HepG2 (cell line): ENCODE measurements around the gene ARID1A. TPM values are rescaled to one million over a fixed set of nuclear protein-coding genes. Genes with fewer than 3 reads are reported as not detected.

ENCODE experiments used
- ARID2 ChIP-seq: sonication (generic); formaldehyde crosslinking; IDR thresholded peaks from 2 replicates; pipeline ENCODE4 v1.8.1; 2022; ENCODE audit warnings: mild to moderate bottlenecking, missing genetic modification reagents, borderline replicate concordance
- BORCS8-MEF2B ChIP-seq: sonication (generic); formaldehyde crosslinking; IDR thresholded peaks from 2 replicates; pipeline ENCODE4 v1.8.0; 2022; ENCODE audit warnings: mild to moderate bottlenecking, missing genetic modification reagents
- CC2D1A ChIP-seq: sonication (generic); formaldehyde crosslinking; IDR thresholded peaks from 2 replicates; pipeline ENCODE4 v1.8.1; 2023; ENCODE audit warnings: mild to moderate bottlenecking, missing genetic modification reagents
- CREBL2 ChIP-seq: sonication (generic); formaldehyde crosslinking; IDR thresholded peaks from 2 replicates; pipeline ENCODE4 v1.8.1; 2023; ENCODE audit warnings: missing genetic modification reagents, mild to moderate bottlenecking, borderline replicate concordance
- DMTF1 ChIP-seq: sonication (generic); formaldehyde crosslinking; IDR thresholded peaks from 2 replicates; pipeline ENCODE4 v1.4.0; 2020; ENCODE audit warnings: mild to moderate bottlenecking, missing genetic modification reagents
- ETV6 ChIP-seq: sonication (generic); formaldehyde crosslinking; conservative IDR thresholded peaks from 2 replicates; pipeline ENCODE4 v1.4.0; 2020; ENCODE audit warnings: missing genetic modification reagents
- KDM2A ChIP-seq: sonication (generic); formaldehyde crosslinking; IDR thresholded peaks from 2 replicates; pipeline ENCODE4 v1.4.0; 2020; ENCODE audit warnings: low read depth, missing genetic modification reagents, borderline replicate concordance
- KLF11 ChIP-seq: IDR thresholded peaks from 2 replicates; pipeline ENCODE4 v1.6.1; 2016; ENCODE audit warnings: missing compliant biosample characterization
- KLF15 ChIP-seq: sonication (generic); formaldehyde crosslinking; IDR thresholded peaks from 2 replicates; pipeline ENCODE4 v1.8.1; 2023; ENCODE audit warnings: borderline replicate concordance, mild to moderate bottlenecking, inconsistent platforms, missing genetic modification reagents, mixed read lengths
- MLLT10 ChIP-seq: sonication (generic); formaldehyde crosslinking; IDR thresholded peaks from 2 replicates; pipeline ENCODE4 v1.4.0; 2020; ENCODE audit warnings: missing genetic modification reagents
- SMC3 ChIP-seq: IDR thresholded peaks from 2 replicates; pipeline ENCODE4 v1.6.1; 2011; ENCODE audit warnings: low read length, improper control_type of control experiment
- SNAPC2 ChIP-seq: sonication (generic); formaldehyde crosslinking; IDR thresholded peaks from 2 replicates; pipeline ENCODE4 v1.8.1; 2022; ENCODE audit warnings: mild to moderate bottlenecking, missing genetic modification reagents
- TBL1XR1 ChIP-seq: fragments of 150-350 bp; IDR thresholded peaks from 2 replicates; pipeline ENCODE4 v1.6.1; 2014; ENCODE audit warnings: borderline replicate concordance, low read length; ENCODE audit not compliant: partially characterized antibody
- TCF7 ChIP-seq: sonication (generic); IDR thresholded peaks from 2 replicates; pipeline ENCODE4 v1.6.1; 2016; ENCODE audit warnings: antibody characterized with exemption, low read depth
- TEAD3 ChIP-seq: optimal IDR thresholded peaks from 2 replicates; pipeline ENCODE3; 2016; ENCODE audit warnings: borderline replicate concordance
- THAP11 ChIP-seq: IDR thresholded peaks from 2 replicates; pipeline ENCODE4 v1.6.1; 2016; ENCODE audit warnings: missing biosample characterization, missing genetic modification reagents
- TP53 ChIP-seq: sonication (generic); formaldehyde crosslinking; conservative IDR thresholded peaks from 2 replicates; pipeline ENCODE4 v1.4.0; 2020; ENCODE audit warnings: missing genetic modification reagents
- ZBTB49 ChIP-seq: sonication (generic); formaldehyde crosslinking; IDR thresholded peaks from 2 replicates; pipeline ENCODE4 v1.4.0; 2020; ENCODE audit warnings: missing genetic modification reagents, borderline replicate concordance
- ZBTB7A ChIP-seq: sonication (generic); formaldehyde crosslinking; IDR thresholded peaks from 2 replicates; pipeline ENCODE4 v1.8.0; 2022; ENCODE audit warnings: mild to moderate bottlenecking, missing genetic modification reagents
- ZFP82 ChIP-seq: sonication (generic); formaldehyde crosslinking; IDR thresholded peaks from 2 replicates; pipeline ENCODE4 v1.5.1; 2020; ENCODE audit warnings: mild to moderate bottlenecking, missing genetic modification reagents, borderline replicate concordance
- ZIK1 ChIP-seq: sonication (generic); formaldehyde crosslinking; IDR thresholded peaks from 2 replicates; pipeline ENCODE4 v1.5.0; 2020; ENCODE audit warnings: mild to moderate bottlenecking, low read depth, missing genetic modification reagents, borderline replicate concordance
- ZNF10 ChIP-seq: sonication (generic); formaldehyde crosslinking; IDR thresholded peaks from 2 replicates; pipeline ENCODE4 v1.4.0; 2020; ENCODE audit warnings: mild to moderate bottlenecking, low read depth, missing genetic modification reagents, borderline replicate concordance
- ZNF224 ChIP-seq: sonication (generic); formaldehyde crosslinking; IDR thresholded peaks from 2 replicates; pipeline ENCODE4 v1.5.0; 2020; ENCODE audit warnings: mild to moderate bottlenecking, missing genetic modification reagents
- ZNF253 ChIP-seq: sonication (generic); formaldehyde crosslinking; IDR thresholded peaks from 2 replicates; pipeline ENCODE4 v1.8.0; 2022; ENCODE audit warnings: mild to moderate bottlenecking, missing genetic modification reagents, borderline replicate concordance
- ZNF784 ChIP-seq: sonication (generic); formaldehyde crosslinking; IDR thresholded peaks from 2 replicates; pipeline ENCODE4 v1.5.1; 2020; ENCODE audit warnings: missing genetic modification reagents, mild to moderate bottlenecking, borderline replicate concordance
- polyA plus RNA-seq, 8 experiments: library from polyadenylated mRNA; depleted of rRNA in 3 of 8; stranded (reverse) in 7 of 8; unstranded in 1 of 8; fragments of >200 nt; fragmentation: Illumina TruSeq in 4 of 8; extraction: Trizol in 4 of 8; gene quantifications; 2 replicates each; pipeline versions ENCODE4 v1.2.1 to v1.2.3, GENCODE V29; 2011 to 2016; ENCODE audit warnings: low read depth in 4 of 8, missing spikeins in 1 of 8, mixed read lengths in 1 of 8; ENCODE audit not compliant: insufficient read depth in 1 of 8
- total RNA-seq, 5 experiments: library from RNA; depleted of rRNA; stranded (reverse); fragments of >200 nt; fragmentation: Illumina TruSeq; extraction: Trizol; gene quantifications; 2 replicates each; pipeline ENCODE4 v1.2.3, GENCODE V29; 2016; ENCODE audit warnings: low read depth in 1 of 5

Gene ARID1A
- total and polyA plus RNA-seq, 2 of the 13 experiments (the other 11 are each of a cell fraction or from before 2014, with no cell fraction given) = 11.9 to 15.9 TPM

- TF ChIP-seq ZBTB49 (CRISPR knock-in tag) = no peak
- TF ChIP-seq SNAPC2 (CRISPR knock-in tag) = no peak
- no peak for TF ChIP-seq TP53
- TF ChIP-seq KLF15 (CRISPR knock-in tag) = peak; percentile 100
- no peak for TF ChIP-seq ZNF784 (CRISPR knock-in tag)
- TF ChIP-seq TBL1XR1 = peak; percentile 68
- no peak for TF ChIP-seq TCF7
- TF ChIP-seq ZIK1 (CRISPR knock-in tag) = no peak
- TF ChIP-seq ETV6 (CRISPR knock-in tag) = no peak
- peak; percentile 67 for TF ChIP-seq THAP11 (CRISPR knock-in tag)
- no peak for TF ChIP-seq MLLT10 (CRISPR knock-in tag)
- peak; percentile 87 for TF ChIP-seq TEAD3 (CRISPR knock-in tag)
- peak; percentile 39; the same call in 1 of the 2 replicates for TF ChIP-seq KDM2A (CRISPR knock-in tag)
- TF ChIP-seq SMC3 = peak; percentile 14; the same call in 1 of the 2 replicates
- TF ChIP-seq ZFP82 (CRISPR knock-in tag) = no peak
- TF ChIP-seq ZNF253 (CRISPR knock-in tag) = no peak
- no peak for TF ChIP-seq ZNF10 (CRISPR knock-in tag)
- TF ChIP-seq ZNF224 (CRISPR knock-in tag) = no peak
- TF ChIP-seq ARID2 = no peak
- TF ChIP-seq ZBTB7A = no peak
- no peak for TF ChIP-seq CREBL2
- TF ChIP-seq CC2D1A = no peak
- TF ChIP-seq KLF11 = peak; percentile 73; the same call in 1 of the 2 replicates
- TF ChIP-seq DMTF1 = no peak
- no peak; the same call in 1 of the 2 replicates for TF ChIP-seq BORCS8-MEF2B (CRISPR knock-in tag)
These were observed 88.4 kb downstream of the ARID1A start (continued) for GRCh38 chr1:26784023-26784871.
